Stimulated activated CD8-positive, alpha-beta memory T cell treated with anti-CD3 and anti-CD28 coated beads, Interleukin-7, amount 100 ng/mL, for 24 hours (primary cell): Measurements from ENCODE around the gene DPP6.

ENCODE experiments used
- DNase-seq: peaks from one replicate; pipeline ENCODE4 v3.0.0-alpha.2; 2020; ENCODE audit warnings: low read depth

Gene DPP6

GRCh38 chr7:154412105-154412504, 359.9 kb downstream of the DPP6 start:
- DNase-seq = no peak

GRCh38 chr7:154415709-154416399, 363.7 kb downstream of the DPP6 start:
- no peak for DNase-seq

- DNase-seq = no peak
Observed at GRCh38 chr7:154416714-154417113, 364.5 kb downstream of the DPP6 start.

- DNase-seq = no peak
Observed at GRCh38 chr7:154419344-154419743, 367.1 kb downstream of the DPP6 start.

- DNase-seq = no peak
Observed at GRCh38 chr7:154423231-154423630, 371.0 kb downstream of the DPP6 start.

- no peak for DNase-seq
Observed at GRCh38 chr7:154424350-154424749, 372.2 kb downstream of the DPP6 start.

GRCh38 chr7:154425271-154425670, 373.1 kb downstream of the DPP6 start:
- no peak for DNase-seq

GRCh38 chr7:154426778-154427177, 374.6 kb downstream of the DPP6 start:
- DNase-seq = no peak

GRCh38 chr7:154427533-154427932, 375.3 kb downstream of the DPP6 start:
- no peak for DNase-seq

GRCh38 chr7:154429666-154430404, 377.6 kb downstream of the DPP6 start:
- no peak for DNase-seq

- DNase-seq = no peak
Observed at GRCh38 chr7:154430640-154431039, 378.4 kb downstream of the DPP6 start.

GRCh38 chr7:154431045-154431444, 378.8 kb downstream of the DPP6 start:
- DNase-seq = no peak

- no peak for DNase-seq
Observed at GRCh38 chr7:154433632-154434598, 381.7 kb downstream of the DPP6 start.

GRCh38 chr7:154436560-154436959, 384.4 kb downstream of the DPP6 start:
- no peak for DNase-seq

GRCh38 chr7:154437234-154437633, 385.0 kb downstream of the DPP6 start:
- no peak for DNase-seq

GRCh38 chr7:154438571-154439367, 386.6 kb downstream of the DPP6 start:
- no peak for DNase-seq

- DNase-seq = no peak
Observed at GRCh38 chr7:154440058-154440457, 387.9 kb downstream of the DPP6 start.

- no peak for DNase-seq
Observed at GRCh38 chr7:154440651-154441050, 388.5 kb downstream of the DPP6 start.

GRCh38 chr7:154441811-154442210, 389.6 kb downstream of the DPP6 start:
- no peak for DNase-seq

- DNase-seq = no peak
Observed at GRCh38 chr7:154442939-154443338, 390.7 kb downstream of the DPP6 start.

GRCh38 chr7:154450451-154450850, 398.3 kb downstream of the DPP6 start:
- DNase-seq = no peak
